ENCODE data around the gene CGB8. TPM values are rescaled to one million over a fixed set of nuclear protein-coding genes. Genes with fewer than 3 reads are reported as not detected.
"Not testable (repeated sequence)": the region's sequence is repeated elsewhere in the genome, so short reads cannot be mapped to it uniquely, and the experiment has no call there.

CGB8 gene
- total RNA-seq, 1 experiment from 2014 or later = not detected

GRCh38 chr19:49025088-49025487, 23.8 kb downstream of the CGB8 start:
- intact Hi-C loops (cut with micrococcal nuclease; ENCODE audit: unreplicated experiment); H3K27ac ChIP-seq (ENCODE audit: low read depth, low read length, poor library complexity, severe bottlenecking): not testable (repeated sequence)

DNA sequence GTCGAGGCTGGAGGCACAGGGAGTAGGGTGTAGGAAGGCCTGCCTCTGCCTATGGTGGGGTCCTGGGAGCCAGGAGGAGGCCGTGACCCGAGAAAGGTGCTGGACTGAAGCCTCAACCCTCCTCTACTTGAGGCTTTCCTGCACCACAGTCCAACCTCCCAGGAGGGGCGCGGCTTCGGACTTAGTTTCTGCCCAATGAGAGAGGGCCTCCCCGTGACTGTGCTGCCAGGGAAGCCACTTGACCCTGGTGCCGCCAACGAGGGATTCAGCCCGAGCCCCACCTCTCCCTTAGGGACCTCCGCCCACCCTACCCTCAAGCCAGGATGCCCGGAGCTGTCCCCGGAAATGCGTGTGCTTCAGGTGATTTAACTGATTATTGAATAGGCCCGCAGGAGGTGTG, 24.7 kb downstream of the CGB8 start, which contains the start of gene CGB3:
TSS of gene CGB3 (minus strand) at position 101 of the 400 bp plus-strand sequence. CDS start 362 bp downstream, outside the sequence.
- POLR2A ChIA-PET (ENCODE audit: low non-redundant PET); H3K9me3 ChIP-seq (ENCODE audit: low read depth, low read length, poor library complexity, severe bottlenecking); CTCF ChIA-PET; DNase-seq (ENCODE audit: low spot score); H3K27me3 ChIP-seq (replicated peaks; ENCODE audit: insufficient read depth, low read depth, low read length, poor library complexity); H3K4me3 ChIP-seq (ENCODE audit: low read depth, low read length, poor library complexity, severe bottlenecking); H3K36me3 ChIP-seq (ENCODE audit: insufficient read depth, low read length, poor library complexity, severe bottlenecking); BruUV-seq (replicated peaks); H3K27ac ChIP-seq (ENCODE audit: low read depth, low read length, poor library complexity, severe bottlenecking); intact Hi-C loops (cut with micrococcal nuclease; ENCODE audit: unreplicated experiment); H3K4me1 ChIP-seq (ENCODE audit: insufficient read depth, low read length, poor library complexity, severe bottlenecking): not testable (repeated sequence)

More at GRCh38 chr19:49025088-49025487, 23.8 kb downstream of the CGB8 start:
- H3K4me3 ChIP-seq (ENCODE audit: low read depth, low read length, poor library complexity, severe bottlenecking); POLR2A ChIA-PET (ENCODE audit: low non-redundant PET); H3K4me1 ChIP-seq (ENCODE audit: insufficient read depth, low read length, poor library complexity, severe bottlenecking); DNase-seq (ENCODE audit: low spot score); CTCF ChIA-PET; H3K9me3 ChIP-seq (ENCODE audit: low read depth, low read length, poor library complexity, severe bottlenecking); BruUV-seq (replicated peaks); H3K36me3 ChIP-seq (ENCODE audit: insufficient read depth, low read length, poor library complexity, severe bottlenecking); H3K27me3 ChIP-seq (replicated peaks; ENCODE audit: insufficient read depth, low read depth, low read length, poor library complexity): not testable (repeated sequence)

GRCh38 chr19:49022116-49022515, 26.8 kb downstream of the CGB8 start:
- no peak for TF ChIP-seq EZH2 (IDR thresholded peaks at IDR 0.05; ENCODE audit: borderline replicate concordance, low read depth, low read length, poor library complexity, severe bottlenecking)
- TF ChIP-seq CTCF (conservative IDR thresholded peaks at IDR 0.05; ENCODE audit: low read depth, low read length) = no peak
- ChIA-PET CTCF (interaction anchor here (0.7 to 1.3 kb wide), 2 partner anchors 22 to 37 kb away, joined by 6 to 7 read pairs; no protein-coding TSS in a partner anchor), POLR2A (ENCODE audit: low non-redundant PET) (no interaction called here)
- Histone ChIP-seq H3K27me3 (replicated peaks; ENCODE audit: insufficient read depth, low read depth, low read length, poor library complexity) (no peaks in the 10 kb centered on the region), H3K36me3 (ENCODE audit: insufficient read depth, low read length, poor library complexity, severe bottlenecking) (no peaks in the 10 kb centered on the region), H3K9me3 (ENCODE audit: low read depth, low read length, poor library complexity, severe bottlenecking) (no peaks in the 10 kb centered on the region), H3K4me1 (ENCODE audit: insufficient read depth, low read length, poor library complexity, severe bottlenecking) (peaks cover 15% of the 10 kb centered on the region), H3K4me3 (ENCODE audit: low read depth, low read length, poor library complexity, severe bottlenecking) (no peak overlapping the region), H3K27ac (ENCODE audit: low read depth, low read length, poor library complexity, severe bottlenecking) (no peak overlapping the region)
- no peak for DNase-seq (ENCODE audit: low spot score)
- intact Hi-C loops (cut with micrococcal nuclease; ENCODE audit: unreplicated experiment) = no loop called here
- BruUV-seq (replicated peaks) = no TSS peak

GRCh38 chr19:49020931-49021895, 27.7 kb downstream of the CGB8 start:
- Histone ChIP-seq H3K27me3 (replicated peaks; ENCODE audit: insufficient read depth, low read depth, low read length, poor library complexity) (no peaks in the 10 kb centered on the region), H3K36me3 (ENCODE audit: insufficient read depth, low read length, poor library complexity, severe bottlenecking) (no peaks in the 10 kb centered on the region), H3K4me1 (ENCODE audit: insufficient read depth, low read length, poor library complexity, severe bottlenecking) (peaks cover 15% of the 10 kb centered on the region), H3K4me3 (ENCODE audit: low read depth, low read length, poor library complexity, severe bottlenecking) (no peak overlapping the region), H3K9me3 (ENCODE audit: low read depth, low read length, poor library complexity, severe bottlenecking) (no peaks in the 10 kb centered on the region), H3K27ac (ENCODE audit: low read depth, low read length, poor library complexity, severe bottlenecking) (no peak overlapping the region)
- intact Hi-C loops (cut with micrococcal nuclease; ENCODE audit: unreplicated experiment) = no loop called here
- BruUV-seq (replicated peaks) = no TSS peak
- ChIA-PET CTCF (interaction anchor here (1.3 kb wide), 1 partner anchor 21 kb away, joined by 6 read pairs; no protein-coding TSS in a partner anchor), POLR2A (ENCODE audit: low non-redundant PET) (no interaction called here)
- no peak for DNase-seq (ENCODE audit: low spot score)
- TF ChIP-seq EZH2 (IDR thresholded peaks at IDR 0.05; ENCODE audit: borderline replicate concordance, low read depth, low read length, poor library complexity, severe bottlenecking) (no peak), CTCF (conservative IDR thresholded peaks at IDR 0.05; ENCODE audit: low read depth, low read length) (no peak)
